NCI-H226 (cell line): Measurements from ENCODE around the gene ZNF44.
"Not testable (repeated sequence)": the region's sequence is repeated elsewhere in the genome, so short reads cannot be mapped to it uniquely, and the experiment has no call there.

Source experiments
- DNase-seq: peaks from one replicate; pipeline ENCODE4 v3.0.0-alpha.2; 2015

ZNF44 gene

GRCh38 chr19:12294249-12295158, at the start of gene ZNF44:
ZNF44 (minus strand) TSS chr19:12294883; CDS start chr19:12294694, 189 bp downstream.
- DNase-seq, result peak; percentile 92

DNA sequence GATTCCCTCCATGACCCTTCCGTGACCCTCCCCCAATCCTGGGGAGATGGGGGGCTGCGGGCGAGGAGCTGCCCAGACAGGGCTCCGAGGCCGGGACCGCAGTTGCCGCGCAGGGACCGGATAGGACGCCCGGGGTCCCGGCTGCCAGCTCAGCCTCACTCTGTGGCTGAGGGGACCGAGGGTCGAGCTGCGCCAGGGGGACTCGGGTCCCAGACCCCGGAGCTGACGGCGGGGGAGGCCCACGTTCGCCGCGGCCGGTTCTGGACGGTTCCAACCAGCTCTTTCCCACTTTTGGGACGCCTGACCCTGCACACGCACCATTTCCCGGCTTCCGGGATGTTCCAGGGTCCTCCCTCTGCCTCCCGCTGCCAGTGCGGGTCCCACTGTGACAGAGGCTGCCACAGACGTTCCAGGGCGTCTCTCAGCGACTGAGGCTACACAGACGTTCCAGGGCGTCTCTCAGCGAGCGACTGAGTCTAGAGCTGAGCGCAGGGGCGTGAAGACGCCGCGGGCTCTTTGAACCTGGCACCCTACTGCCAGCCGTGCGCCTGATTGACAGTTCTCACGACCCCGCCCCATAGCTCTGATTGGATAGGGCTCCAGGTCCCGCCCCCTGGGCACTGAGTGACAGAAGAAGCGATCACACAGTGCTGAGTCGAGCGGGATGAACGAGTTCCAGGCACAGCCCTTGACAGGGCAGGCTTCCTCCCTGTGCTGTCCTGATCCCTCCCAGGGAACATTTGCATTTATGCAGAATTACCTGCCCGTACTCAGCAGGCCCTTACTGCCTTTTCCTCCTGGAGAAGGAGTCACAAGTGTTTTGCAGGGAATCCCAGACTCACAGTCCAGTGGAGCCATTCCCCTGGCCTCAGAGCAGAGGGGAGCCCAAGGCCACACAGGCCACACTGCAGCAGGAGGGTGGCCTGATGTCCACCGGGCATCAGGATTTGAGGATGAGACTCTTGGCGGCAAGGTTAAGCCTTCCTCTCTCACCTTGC, 38.8 kb upstream of the ZNF44 start, which contains the start of gene ZNF563:
Gene ZNF563, minus strand, starts transcription at position 472 of the 998 bp plus-strand sequence. Its CDS starts 151 bp downstream, at position 321.
- peak; percentile 88 for DNase-seq

DNA sequence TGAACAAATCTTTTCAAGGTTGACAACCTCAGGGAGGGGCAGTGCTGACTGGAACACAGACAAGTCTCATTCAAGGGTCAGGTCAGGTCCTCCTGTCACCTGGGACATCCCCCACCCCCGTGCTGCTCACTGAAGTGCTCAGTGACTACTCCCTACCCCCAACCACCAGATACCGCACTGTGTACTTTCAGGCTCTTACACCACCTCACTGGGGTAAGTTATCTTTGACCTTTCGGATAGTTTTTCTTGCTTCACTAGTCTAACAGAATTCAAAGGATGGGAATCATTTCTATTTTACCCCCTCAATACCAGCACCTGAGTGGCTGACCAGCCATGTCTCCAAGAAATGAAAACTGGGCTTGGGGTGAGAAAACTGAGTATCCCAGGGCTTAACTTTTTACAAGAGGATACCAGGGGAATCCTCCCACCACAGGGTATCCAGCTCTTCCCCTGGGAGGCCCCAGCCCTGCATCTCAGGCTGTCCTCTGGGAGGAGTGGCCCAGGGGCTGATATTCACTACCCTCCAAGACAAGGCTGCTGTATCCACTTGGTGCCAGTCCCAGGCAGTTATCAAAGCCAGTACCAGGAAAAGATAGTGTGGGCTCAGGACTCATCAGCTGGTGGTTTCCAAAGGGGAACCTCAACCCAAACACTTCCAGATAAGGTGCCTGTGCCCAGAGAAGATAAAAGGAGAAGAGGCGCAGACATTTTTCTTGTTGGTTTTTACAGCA, 36.7 kb upstream of the ZNF44 start:
- DNase-seq, result peak; percentile 21

DNA sequence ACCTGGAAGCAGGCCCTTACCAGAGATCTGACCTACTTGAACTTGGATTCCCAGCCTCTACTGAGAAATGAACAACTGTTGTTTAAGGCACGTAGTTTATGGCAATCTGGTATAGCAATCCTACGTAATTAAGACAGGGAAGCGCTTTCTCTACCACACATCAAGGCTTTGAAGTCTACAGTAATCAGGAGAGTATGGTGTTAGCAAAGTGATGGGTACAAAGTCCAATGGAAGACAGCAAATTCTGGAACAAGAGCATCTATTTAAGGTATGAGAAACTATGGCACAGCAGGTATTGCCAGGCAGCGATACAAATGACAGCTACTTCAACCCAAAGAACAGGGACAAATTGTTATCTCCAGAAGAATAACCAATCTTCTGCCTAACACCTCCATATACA, 35.7 kb upstream of the ZNF44 start:
- DNase-seq, result no peak

- no peak for DNase-seq
These were observed 31.0 kb upstream of the ZNF44 start for GRCh38 chr19:12325690-12326089.

DNA sequence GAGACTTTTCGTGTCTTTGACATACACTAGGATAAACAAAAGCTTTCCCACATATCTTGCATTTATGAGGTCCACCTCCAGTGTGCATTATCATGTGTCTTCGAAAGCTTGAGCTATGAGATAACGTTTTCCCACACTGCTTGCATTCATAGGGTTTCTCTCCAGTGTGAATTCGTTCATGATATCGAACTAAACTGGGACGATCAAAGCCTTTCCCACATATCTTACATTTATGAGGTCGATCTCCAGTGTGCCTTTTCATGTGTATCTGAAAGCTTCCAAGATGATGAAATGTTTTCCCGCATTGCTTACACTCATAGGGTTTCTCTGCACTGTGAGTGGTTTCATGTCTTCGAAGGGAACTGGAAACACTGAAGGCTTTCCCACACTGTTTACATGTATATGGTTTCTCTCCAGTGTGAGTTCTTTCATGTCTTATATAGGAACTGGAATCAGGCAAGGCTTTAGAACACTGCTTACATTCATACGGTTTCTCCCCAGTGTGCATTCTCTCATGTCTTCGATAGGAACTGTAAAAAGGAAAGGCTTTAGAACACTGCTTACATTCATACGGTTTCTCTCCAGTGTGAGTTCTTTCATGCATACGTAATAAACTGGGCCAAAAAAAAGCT, 24.2 kb upstream of the ZNF44 start:
- no peak for DNase-seq

DNA sequence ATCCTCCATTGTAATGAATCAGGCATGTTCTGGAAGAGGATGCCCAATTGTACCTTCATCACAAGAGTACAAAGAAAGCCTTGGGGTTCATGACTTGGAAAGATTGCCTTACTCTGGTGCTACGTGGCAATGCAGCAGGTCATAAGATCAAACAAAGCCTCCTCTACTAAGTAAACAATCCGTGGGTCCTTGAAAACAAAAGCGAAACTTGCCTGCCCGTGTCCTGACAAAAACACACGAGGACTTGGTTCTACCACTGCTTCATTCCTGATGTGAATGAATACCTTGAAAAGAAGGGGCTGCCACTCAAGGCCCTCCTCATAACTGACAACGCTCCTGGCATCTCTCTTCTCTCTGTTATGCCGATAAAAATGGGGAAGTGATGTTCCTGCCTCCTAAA, 19.9 kb upstream of the ZNF44 start:
- DNase-seq, result no peak

DNA sequence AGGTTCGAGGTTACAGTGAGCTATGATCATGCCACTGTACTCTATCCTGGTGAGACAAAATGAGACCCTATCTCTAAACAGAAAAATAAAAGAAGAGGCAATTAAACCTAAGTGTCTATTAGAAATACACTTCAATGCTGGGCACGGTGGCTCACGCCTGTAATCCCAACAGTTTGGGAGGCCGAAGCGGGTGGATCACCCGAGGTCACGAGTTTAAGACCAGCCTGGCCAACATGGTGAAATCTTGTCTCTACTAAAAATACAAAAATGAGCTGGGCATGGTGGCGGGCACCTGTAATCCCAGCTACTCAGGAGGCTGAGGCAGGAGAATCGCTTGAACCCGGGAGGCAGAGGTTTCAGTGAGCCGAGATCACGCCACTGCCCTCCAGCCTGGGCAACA, 14.2 kb upstream of the ZNF44 start:
- not testable (repeated sequence) for DNase-seq

DNA sequence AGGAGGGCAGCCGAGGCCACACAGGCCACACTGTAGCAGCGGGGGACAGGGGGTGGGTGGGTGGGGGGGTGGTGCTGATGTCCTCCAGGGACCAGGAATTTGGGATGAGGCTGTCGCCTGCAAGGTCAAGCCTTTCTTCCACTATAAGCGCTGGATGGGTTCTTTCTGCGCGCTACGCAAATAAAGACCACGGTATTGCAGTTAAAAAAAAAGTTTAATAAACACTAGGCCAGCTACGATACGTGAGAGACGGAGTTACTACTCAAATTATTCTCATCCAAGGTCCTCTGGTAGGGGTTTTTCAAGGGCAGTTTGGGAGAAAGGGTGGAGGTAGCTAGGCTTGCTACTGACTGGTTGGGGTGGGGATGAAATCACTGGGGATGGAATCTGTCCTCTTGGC, 508 bp upstream of the ZNF44 start:
- DNase-seq, result no peak

DNA sequence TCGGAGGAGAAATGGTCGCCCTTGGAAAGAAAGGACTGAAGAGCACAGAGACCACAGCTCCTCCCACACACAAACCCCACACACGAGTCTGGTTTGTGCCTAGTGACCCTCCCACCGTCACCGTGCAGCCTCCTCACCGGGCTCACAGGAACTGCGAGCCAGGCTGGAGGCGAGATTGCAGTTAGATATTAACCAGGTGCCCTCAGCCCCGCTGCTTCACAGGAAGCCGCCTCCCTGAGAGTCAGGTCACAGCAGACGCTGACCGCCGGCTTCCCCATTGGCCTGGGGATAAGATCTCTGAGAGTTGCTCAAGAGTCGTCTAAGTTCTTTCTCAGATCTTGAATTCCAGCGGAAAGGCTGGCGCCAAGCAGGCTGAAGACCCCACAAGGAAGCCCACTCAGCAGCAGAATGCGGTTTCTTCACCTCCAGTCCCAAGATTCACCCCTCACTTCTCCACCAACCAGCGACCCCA, 870 bp downstream of the ZNF44 start:
- peak; percentile 56 for DNase-seq

- DNase-seq, result no peak
These were observed 5.0 kb downstream of the ZNF44 start for GRCh38 chr19:12289790-12290065.

GRCh38 chr19:12287958-12288500, 6.7 kb downstream of the ZNF44 start:
- DNase-seq, result no peak

DNA sequence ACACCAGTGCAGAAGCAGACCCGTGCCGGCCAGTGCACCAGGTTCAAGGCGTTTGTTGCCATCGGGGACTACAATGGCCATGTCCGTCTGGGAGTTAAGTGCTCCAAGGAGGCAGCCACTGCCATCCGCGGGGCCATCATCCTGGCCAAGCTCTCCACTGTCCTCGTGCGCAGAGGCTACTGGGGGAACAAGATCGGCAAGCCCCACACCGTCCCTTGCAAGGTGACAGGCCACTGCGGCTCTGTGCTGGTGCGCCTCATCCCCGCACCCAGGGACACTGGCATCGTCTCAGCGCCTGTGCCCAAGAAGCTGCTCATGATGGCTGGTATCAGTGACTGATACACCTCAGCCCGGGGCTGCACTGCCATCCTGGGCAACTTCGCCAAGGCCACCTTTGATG, 10.1 kb downstream of the ZNF44 start:
- DNase-seq, result no peak

- no peak for DNase-seq
These were observed 10.5 kb downstream of the ZNF44 start for GRCh38 chr19:12284226-12284625.

GRCh38 chr19:12278713-12279112, 16.0 kb downstream of the ZNF44 start:
- no peak for DNase-seq

- DNase-seq, result no peak
These were observed 21.4 kb downstream of the ZNF44 start for GRCh38 chr19:12272980-12273901.

- no peak for DNase-seq
These were observed 22.3 kb downstream of the ZNF44 start for GRCh38 chr19:12272386-12272785.

- no peak for DNase-seq
These were observed 23.8 kb downstream of the ZNF44 start for GRCh38 chr19:12270854-12271253.

GRCh38 chr19:12265921-12266704, 28.6 kb downstream of the ZNF44 start:
- no peak for DNase-seq

GRCh38 chr19:12261554-12261953, 33.1 kb downstream of the ZNF44 start:
- DNase-seq, result no peak
